Muscle layer of duodenum (tissue), 2 donors: ENCODE data around the gene PRKD2.

Experiments used
- H3K27ac ChIP-seq: one replicate; pipeline ENCODE4 v1.7.0; 2013; ENCODE audit warnings: mild to moderate bottlenecking, low read length
- H3K27me3 ChIP-seq: one replicate; pipeline ENCODE4 v1.7.0; 2013; ENCODE audit warnings: low read depth, mild to moderate bottlenecking, control low read depth, low read length
- H3K36me3 ChIP-seq, 2 donors: one replicate each; pipeline ENCODE4 v1.7.0; 2013; ENCODE audit warnings: low read length in 2 of 2, control low read depth in 1 of 2, mild to moderate bottlenecking in 1 of 2; ENCODE audit not compliant: insufficient read depth in 2 of 2, control insufficient read depth in 1 of 2
- H3K4me1 ChIP-seq, 2 donors: one replicate each; pipeline ENCODE4 v1.7.0; 2013; ENCODE audit warnings: low read length in 2 of 2, mild to moderate bottlenecking in 2 of 2, control low read depth in 1 of 2, moderate library complexity in 1 of 2; ENCODE audit not compliant: insufficient read depth in 2 of 2, control insufficient read depth in 1 of 2
- H3K4me3 ChIP-seq, 2 donors: one replicate each; pipeline ENCODE4 v1.7.0; 2013; ENCODE audit warnings: low read length in 2 of 2, low read depth in 1 of 2, mild to moderate bottlenecking in 1 of 2
- H3K9me3 ChIP-seq, 2 donors: one replicate each; pipeline ENCODE4 v1.7.0; 2013; ENCODE audit warnings: low read length in 2 of 2, control low read depth in 1 of 2, mild to moderate bottlenecking in 1 of 2; ENCODE audit not compliant: control insufficient read depth in 1 of 2
- donor health status: healthy.

The PRKD2 gene

DNA sequence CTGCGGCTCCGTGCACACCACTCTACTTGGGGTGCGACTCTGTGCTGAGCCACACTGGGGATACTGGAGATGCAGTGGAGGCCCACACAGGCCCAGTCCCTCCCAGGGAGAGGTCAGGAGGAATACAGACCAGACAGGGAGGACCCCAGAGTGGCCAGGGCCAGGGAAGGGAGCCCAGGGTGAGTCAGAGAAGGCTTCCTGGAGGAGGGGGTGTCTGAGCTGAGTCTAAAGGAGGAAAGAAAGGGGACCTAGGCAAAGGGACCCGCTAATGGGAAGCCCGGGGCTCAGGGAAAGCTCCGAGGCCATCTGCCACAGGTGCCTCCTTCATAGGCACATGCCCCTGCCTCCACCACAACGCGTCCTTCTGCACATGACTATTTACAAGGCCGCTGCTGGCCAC, 13.3 kb upstream of the PRKD2 start:
- Histone ChIP-seq H3K36me3 (peaks cover 33 to 86% of the 10 kb centered on the region in 2 donors), H3K27ac (no peak overlapping the region), H3K27me3 (no peaks in the 10 kb centered on the region), H3K4me3 (no peak overlapping the region), H3K9me3 (no peaks in the 10 kb centered on the region), H3K4me1 (peaks cover 3 to 42% of the 10 kb centered on the region in 2 donors)

DNA sequence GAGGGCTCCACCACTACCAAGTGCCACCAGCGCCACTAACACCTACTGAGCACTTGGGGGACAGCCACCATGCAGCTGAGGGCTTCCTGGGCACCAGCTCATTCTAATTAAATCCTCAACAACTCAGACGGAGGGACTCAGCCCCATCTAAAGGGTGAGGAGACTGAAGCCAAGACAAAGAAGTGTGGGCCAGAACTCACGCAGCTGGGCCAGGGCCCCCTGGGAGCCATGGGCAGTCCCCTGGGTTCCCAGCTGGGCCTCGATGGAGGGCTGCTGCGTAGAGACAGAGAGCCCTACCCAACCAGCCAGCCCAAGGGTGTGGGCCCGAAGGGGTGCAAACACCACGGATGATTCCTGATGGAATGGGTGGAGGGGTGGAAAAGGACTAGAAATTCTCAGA, 12.8 kb upstream of the PRKD2 start:
- no peak overlapping the region for H3K27ac ChIP-seq

DNA sequence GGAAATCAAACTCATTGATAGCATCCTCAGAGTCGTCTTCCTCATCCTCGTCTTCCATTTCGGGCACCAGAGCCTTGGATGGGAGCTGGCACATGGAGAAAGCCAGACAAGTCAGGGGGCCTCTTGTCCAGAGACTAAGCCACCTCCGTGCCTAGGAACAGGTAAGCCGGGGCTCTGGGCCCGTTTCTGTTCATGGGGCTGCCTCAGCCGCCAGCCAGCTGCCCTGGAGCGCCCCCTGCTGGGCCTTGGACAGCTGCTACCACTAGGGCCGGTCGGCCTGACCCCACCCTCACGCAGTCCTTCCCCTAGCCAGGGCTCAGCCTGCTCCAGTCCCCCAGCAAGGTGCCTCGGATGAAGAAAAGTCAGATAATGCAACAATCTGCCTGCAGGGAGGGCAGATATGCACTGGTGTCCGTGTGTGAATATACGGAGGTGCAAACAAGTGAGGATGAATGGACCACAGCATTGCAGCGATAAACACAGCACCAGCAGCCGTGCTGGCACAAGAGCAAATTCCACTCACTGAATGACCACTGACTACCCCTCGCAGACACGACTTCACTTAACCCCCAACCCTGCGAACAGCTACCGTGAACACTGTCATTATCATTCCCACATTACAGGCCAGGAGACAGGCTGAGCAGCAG, 11.9 kb upstream of the PRKD2 start:
- H3K9me3 ChIP-seq = no peaks in the 10 kb centered on the region
- H3K4me3 ChIP-seq = no peak overlapping the region
- no peaks in the 10 kb centered on the region for H3K27me3 ChIP-seq
- peaks cover 36 to 94% of the 10 kb centered on the region in 2 donors for H3K36me3 ChIP-seq
- H3K4me1 ChIP-seq = peaks cover 3 to 42% of the 10 kb centered on the region in 2 donors
- H3K27ac ChIP-seq = no peak overlapping the region

More for the DNA sequence above, 12.8 kb upstream of the PRKD2 start:
- no peak overlapping the region for H3K4me3 ChIP-seq
- no peaks in the 10 kb centered on the region for H3K9me3 ChIP-seq
- H3K27me3 ChIP-seq = no peaks in the 10 kb centered on the region
- H3K4me1 ChIP-seq = peaks cover 3 to 42% of the 10 kb centered on the region in 2 donors
- peaks cover 34 to 90% of the 10 kb centered on the region in 2 donors for H3K36me3 ChIP-seq

DNA sequence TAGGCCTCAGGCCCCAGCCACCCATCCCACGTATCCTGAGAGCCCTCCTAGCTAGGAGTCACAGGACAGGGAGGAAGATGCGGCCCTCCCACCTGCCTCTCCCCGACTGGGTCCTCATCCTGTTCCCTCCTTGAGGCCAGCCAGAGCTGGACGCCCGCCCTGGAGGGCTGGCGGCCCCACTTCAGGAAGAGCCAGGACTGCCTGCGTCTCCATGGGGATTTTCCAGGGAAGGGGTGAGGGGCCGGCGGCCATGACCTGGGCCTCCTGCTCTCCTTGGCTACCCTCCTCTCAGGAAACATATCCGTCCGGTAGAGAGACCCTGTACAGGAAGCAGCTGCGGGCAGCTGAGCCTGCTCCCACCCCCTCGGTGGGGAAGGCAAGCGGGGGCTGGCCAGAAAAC, 11.3 kb upstream of the PRKD2 start:
- Histone ChIP-seq H3K36me3 (peaks cover 37 to 94% of the 10 kb centered on the region in 2 donors), H3K27me3 (no peaks in the 10 kb centered on the region), H3K27ac (no peak overlapping the region), H3K4me1 (peaks cover 3 to 42% of the 10 kb centered on the region in 2 donors), H3K9me3 (no peaks in the 10 kb centered on the region), H3K4me3 (no peak overlapping the region)

DNA sequence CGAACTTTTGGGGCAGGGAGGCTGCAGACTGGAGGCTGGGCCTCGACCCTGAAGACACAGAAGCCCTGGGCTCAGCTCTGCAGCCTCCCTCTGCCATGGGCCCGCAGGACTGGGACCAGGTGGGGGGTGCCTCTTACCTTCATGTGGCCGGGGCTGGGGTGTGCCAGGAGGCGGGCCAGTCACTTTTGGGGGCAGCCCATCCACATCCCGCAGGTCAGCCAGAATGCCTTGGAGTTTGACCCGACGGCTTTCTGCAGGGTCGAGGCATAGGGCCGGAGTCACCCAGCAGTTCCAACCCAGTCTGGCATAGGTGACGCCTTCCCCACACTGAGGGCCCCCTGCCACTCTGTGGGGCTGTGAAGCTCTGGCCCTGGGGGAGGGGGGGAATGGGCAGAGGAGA, 10.8 kb upstream of the PRKD2 start:
- H3K4me3 ChIP-seq = no peak overlapping the region
- H3K36me3 ChIP-seq = peaks cover 35 to 94% of the 10 kb centered on the region in 2 donors
- no peak overlapping the region for H3K27ac ChIP-seq

DNA sequence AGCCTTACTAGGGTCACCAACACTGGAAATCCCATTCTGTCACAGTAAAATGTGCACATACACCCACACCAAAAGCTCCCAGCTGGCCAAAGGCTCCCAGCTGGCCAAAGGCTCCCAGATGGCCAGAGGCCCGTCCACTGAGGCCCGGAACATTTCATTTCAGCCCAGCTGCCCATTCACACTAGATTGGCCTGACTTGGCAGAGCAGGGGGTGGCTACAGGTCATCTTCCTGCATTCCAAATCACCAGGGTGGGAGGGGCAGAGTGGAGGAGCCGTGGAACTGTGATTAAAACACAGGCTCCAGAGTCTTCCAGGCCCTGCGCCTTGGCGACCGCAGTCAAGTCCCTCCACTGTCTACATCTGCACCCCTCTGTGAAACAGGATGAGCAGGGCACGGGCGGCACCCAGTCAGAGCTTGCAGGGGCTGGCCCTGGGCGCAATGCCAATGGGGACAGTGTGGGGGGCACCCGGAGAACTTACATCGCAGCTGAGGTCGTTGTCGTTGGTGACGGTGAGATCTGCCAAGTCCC, 10.1 kb upstream of the PRKD2 start:
- peaks cover 3 to 32% of the 10 kb centered on the region in 2 donors for H3K4me1 ChIP-seq
- H3K27me3 ChIP-seq = no peaks in the 10 kb centered on the region
- H3K27ac ChIP-seq = no peak overlapping the region
- peaks cover 42 to 94% of the 10 kb centered on the region in 2 donors for H3K36me3 ChIP-seq
- no peaks in the 10 kb centered on the region for H3K9me3 ChIP-seq
- no peak overlapping the region for H3K4me3 ChIP-seq

More for the DNA sequence above, 10.8 kb upstream of the PRKD2 start:
- Histone ChIP-seq H3K4me1 (peaks cover 3 to 39% of the 10 kb centered on the region in 2 donors), H3K9me3 (no peaks in the 10 kb centered on the region), H3K27me3 (no peaks in the 10 kb centered on the region)

DNA sequence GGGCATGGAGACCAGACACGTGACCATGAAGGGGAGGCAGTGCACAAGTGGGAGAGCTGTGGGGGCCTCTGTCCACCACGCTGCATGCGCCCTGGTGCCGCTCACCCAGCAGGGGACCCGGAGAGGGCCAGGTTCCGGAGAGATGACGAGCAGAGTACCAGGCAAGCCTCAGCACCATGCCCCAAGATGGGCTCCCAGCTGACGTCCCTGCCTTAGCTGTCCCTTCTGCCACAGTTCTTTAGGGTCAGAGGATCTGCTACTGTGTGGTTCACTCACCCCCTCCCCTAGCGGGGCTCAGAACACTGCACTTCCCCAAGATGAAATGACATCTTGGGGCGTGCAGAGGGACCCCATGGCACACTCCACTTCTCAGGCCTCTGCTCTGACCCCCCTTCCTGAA, 9.6 kb upstream of the PRKD2 start:
- Histone ChIP-seq H3K4me1 (peaks cover 3 to 27% of the 10 kb centered on the region in 2 donors), H3K4me3 (no peak overlapping the region), H3K27me3 (no peaks in the 10 kb centered on the region), H3K9me3 (no peaks in the 10 kb centered on the region), H3K36me3 (peaks cover 43 to 94% of the 10 kb centered on the region in 2 donors), H3K27ac (no peak overlapping the region)

DNA sequence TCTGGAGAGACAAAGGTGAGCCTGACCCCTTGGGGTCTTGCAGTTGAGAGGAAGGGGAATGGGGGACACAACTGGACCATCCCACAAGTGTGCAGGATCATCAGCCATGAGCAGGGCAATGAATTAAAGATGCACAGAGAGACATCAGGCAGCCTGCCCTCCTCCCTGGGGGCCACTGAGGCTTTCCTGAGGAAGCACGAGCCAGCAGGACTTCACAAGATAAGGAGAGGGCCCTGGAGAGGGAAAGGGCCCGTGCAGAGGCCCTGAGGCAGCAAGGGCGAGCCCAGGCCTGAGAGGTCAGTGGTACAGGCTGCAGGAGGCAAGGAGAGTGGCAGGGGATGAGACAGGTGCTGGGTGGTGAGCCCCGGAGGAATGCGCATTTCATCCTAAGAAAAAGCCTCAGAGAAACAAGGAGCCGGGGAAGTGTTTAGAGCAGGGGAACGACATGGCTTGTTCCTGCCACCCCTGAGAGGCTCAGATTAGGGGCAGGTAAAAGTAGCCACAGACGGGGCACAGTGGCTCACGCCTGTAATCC, 9.0 kb upstream of the PRKD2 start:
- peaks cover 3 to 23% of the 10 kb centered on the region in 2 donors for H3K4me1 ChIP-seq
- no peaks in the 10 kb centered on the region for H3K9me3 ChIP-seq
- H3K36me3 ChIP-seq = peaks cover 44 to 92% of the 10 kb centered on the region in 2 donors
- no peaks in the 10 kb centered on the region for H3K27me3 ChIP-seq
- no peak overlapping the region for H3K4me3 ChIP-seq
- H3K27ac ChIP-seq = no peak overlapping the region

DNA sequence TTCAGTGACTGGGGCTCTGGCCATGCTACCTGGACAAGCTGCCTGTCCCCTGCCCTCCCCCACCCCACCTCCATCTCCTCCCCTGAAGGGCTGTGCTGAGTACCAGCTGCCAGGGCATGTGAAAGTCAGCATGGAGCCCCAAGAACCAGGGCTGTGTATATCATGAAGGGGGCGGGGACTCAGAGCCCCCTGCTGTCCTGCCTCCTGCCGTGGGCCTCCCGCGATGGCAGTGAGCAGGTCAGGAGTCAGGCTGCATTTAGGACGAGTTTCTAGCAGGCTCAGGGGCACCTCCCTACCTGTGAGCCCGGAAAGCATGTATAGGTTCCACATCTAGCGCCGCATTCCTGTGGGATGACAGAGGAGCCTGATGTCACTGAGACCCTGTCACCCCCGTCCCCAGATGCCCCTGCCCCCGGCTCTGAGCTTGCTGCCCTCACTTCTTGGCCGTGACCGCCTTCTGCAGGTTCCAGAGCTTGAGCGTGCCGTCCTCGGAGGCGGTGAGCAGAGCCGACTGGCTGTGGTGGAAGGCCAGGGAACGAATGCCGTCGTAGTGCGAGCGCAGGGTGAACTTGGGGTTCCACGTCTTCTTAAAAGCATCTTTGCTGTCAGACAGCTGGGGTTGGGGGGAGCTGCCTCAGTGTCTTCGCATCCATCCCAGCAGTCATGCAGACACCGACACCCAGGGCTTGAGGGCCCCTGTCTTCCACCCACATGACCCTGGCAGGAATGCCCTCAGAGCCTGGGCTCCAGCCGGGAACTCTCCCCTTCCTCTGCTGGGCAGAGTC, 8.3 kb upstream of the PRKD2 start:
- H3K4me3 ChIP-seq = no peak overlapping the region
- H3K4me1 ChIP-seq = peaks cover 3 to 23% of the 10 kb centered on the region in 2 donors
- no peaks in the 10 kb centered on the region for H3K27me3 ChIP-seq
- peaks cover 49 to 93% of the 10 kb centered on the region in 2 donors for H3K36me3 ChIP-seq
- H3K9me3 ChIP-seq = no peaks in the 10 kb centered on the region
- no peak overlapping the region for H3K27ac ChIP-seq

DNA sequence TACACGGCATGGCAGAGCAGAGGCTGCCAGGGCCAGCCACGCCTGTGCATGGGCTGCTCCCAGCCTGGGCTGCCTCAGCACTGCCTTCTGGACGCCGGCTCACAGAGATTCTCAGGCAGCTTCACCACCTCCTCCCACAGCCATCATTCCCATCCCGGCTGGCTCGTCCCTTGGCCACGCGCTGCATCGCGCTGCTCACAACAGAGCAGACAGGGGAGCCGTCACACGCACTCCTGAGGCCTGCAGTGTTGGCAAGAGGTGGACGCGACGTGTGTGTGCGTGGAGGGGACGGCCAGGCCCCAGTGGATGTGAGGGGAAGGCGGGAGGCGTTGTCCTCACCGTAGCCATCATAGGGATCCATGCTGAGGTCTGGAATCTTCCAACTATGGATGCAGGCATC, 7.6 kb upstream of the PRKD2 start:
- Histone ChIP-seq H3K9me3 (no peaks in the 10 kb centered on the region), H3K4me3 (no peak overlapping the region), H3K27me3 (no peaks in the 10 kb centered on the region), H3K27ac (no peak overlapping the region), H3K4me1 (peaks cover 3 to 23% of the 10 kb centered on the region in 2 donors), H3K36me3 (peaks cover 43 to 92% of the 10 kb centered on the region in 2 donors)

DNA sequence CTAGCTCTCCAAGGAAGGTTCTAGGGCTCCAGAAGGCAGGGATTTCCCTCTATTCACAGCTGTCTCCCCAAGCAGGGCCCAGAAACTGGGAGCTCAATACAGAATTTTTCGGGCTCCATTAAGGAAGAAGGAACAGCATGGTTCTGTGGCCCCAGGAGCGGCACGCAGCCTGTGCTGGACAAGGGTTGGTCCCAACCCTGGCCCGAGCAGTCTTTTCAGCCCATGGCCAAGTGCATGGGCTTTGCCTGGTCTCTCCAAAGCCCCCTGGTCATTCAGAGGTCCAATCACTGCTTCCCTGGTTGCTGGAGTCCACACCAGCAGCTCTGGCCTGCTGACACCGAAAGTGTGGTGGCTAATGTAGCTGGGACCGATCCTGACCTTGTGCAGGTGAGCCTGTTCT, 6.6 kb upstream of the PRKD2 start:
- Histone ChIP-seq H3K36me3 (peaks cover 37 to 84% of the 10 kb centered on the region in 2 donors), H3K4me1 (peaks cover 0 to 17% of the 10 kb centered on the region in 2 donors), H3K4me3 (no peak overlapping the region), H3K9me3 (no peaks in the 10 kb centered on the region), H3K27me3 (no peaks in the 10 kb centered on the region), H3K27ac (no peak overlapping the region)
